Measurements from ENCODE around the gene TPK1. TPM values are rescaled to one million over a fixed set of nuclear protein-coding genes. Genes with fewer than 3 reads are reported as not detected.

The TPK1 gene
- total RNA-seq, 6 experiments from 2014 or later, result 3.1 to 6.7 (median 4.3) TPM

DNA sequence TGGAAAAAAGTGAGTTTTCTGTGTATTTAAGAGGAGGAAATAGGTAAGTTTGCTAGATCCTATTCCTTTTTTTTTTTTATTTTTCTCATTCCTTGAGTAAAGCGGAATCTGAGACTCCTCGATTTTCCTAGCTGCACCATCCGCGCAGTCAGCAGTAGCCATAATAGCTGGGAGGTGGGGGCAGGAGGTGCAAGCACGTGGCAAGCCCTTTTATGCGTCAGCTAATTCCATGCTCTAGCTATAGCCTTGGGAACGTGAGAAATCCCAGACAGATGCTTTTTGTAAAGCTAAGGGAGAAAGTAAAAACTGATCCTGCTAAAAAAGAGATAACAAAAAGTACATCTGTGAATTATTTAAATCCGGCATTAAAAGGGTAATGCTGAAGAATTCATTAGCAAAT is 33.2 kb upstream of the TPK1 start:
- 64% methylated on average over 8 of the region's 8 CpGs for WGBS (ENCODE audit: insufficient coverage, low coverage, low lambda C conversion rate, missing lambda C conversion rate)
- no peak for TF ChIP-seq CTCF (IDR thresholded peaks at IDR 0.05)
- TF ChIP-seq POLR2A (IDR thresholded peaks at IDR 0.05), result no peak
- no peak overlapping the region for H3K4me3 ChIP-seq
- no peak for ATAC-seq
- DNase-seq, result no peak
- H3K4me1 ChIP-seq, result no peaks in the 10 kb centered on the region
- no peaks in the 10 kb centered on the region for H3K9me3 ChIP-seq
- intact Hi-C loops (cut with DNase I), result no loop called here
- no peaks in the 10 kb centered on the region for H3K36me3 ChIP-seq
- no peaks in the 10 kb centered on the region for H3K27me3 ChIP-seq
- H3K27ac ChIP-seq, result no peak overlapping the region

GRCh38 chr7:144866189-144866588 is 30.3 kb upstream of the TPK1 start:
- no peaks in the 10 kb centered on the region for H3K4me1 ChIP-seq
- DNase-seq, result no peak
- H3K9me3 ChIP-seq, result no peaks in the 10 kb centered on the region
- intact Hi-C loops (cut with DNase I), result no loop called here
- TF ChIP-seq POLR2A (IDR thresholded peaks at IDR 0.05) (no peak), CTCF (IDR thresholded peaks at IDR 0.05) (no peak)
- H3K36me3 ChIP-seq, result no peaks in the 10 kb centered on the region
- 40% methylated on average over 3 of the region's 3 CpGs for WGBS (ENCODE audit: insufficient coverage, low coverage, low lambda C conversion rate, missing lambda C conversion rate)
- H3K4me3 ChIP-seq, result no peak overlapping the region
- H3K27me3 ChIP-seq, result no peaks in the 10 kb centered on the region
- ATAC-seq, result no peak
- no peak overlapping the region for H3K27ac ChIP-seq

GRCh38 chr7:144863320-144863647 is 27.4 kb upstream of the TPK1 start:
- H3K36me3 ChIP-seq, result no peaks in the 10 kb centered on the region
- H3K27me3 ChIP-seq, result no peaks in the 10 kb centered on the region
- intact Hi-C loops (cut with DNase I), result no loop called here
- DNase-seq (no peak), ATAC-seq (no peak)
- H3K4me1 ChIP-seq, result no peaks in the 10 kb centered on the region
- H3K27ac ChIP-seq, result no peak overlapping the region
- TF ChIP-seq POLR2A (IDR thresholded peaks at IDR 0.05), result no peak
- no peak for TF ChIP-seq CTCF (IDR thresholded peaks at IDR 0.05)
- no peaks in the 10 kb centered on the region for H3K9me3 ChIP-seq
- H3K4me3 ChIP-seq, result no peak overlapping the region
- 68% methylated on average over 5 of the region's 5 CpGs for WGBS (ENCODE audit: insufficient coverage, low coverage, low lambda C conversion rate, missing lambda C conversion rate)

- no peaks in the 10 kb centered on the region for H3K9me3 ChIP-seq
- TF ChIP-seq POLR2A (IDR thresholded peaks at IDR 0.05) (no peak), CTCF (IDR thresholded peaks at IDR 0.05) (no peak)
- H3K27ac ChIP-seq, result no peak overlapping the region
- H3K36me3 ChIP-seq, result no peaks in the 10 kb centered on the region
- no peak overlapping the region for H3K4me3 ChIP-seq
- WGBS (ENCODE audit: insufficient coverage, low coverage, low lambda C conversion rate, missing lambda C conversion rate), result 63% methylated on average over 2 of the region's 2 CpGs
- no peaks in the 10 kb centered on the region for H3K4me1 ChIP-seq
- no peak for ATAC-seq
- no peak for DNase-seq
- H3K27me3 ChIP-seq, result no peaks in the 10 kb centered on the region
- intact Hi-C loops (cut with DNase I), result no loop called here
Observed at GRCh38 chr7:144862612-144863319, 26.9 kb upstream of the TPK1 start.

GRCh38 chr7:144859739-144860138 is 23.9 kb upstream of the TPK1 start:
- TF ChIP-seq POLR2A (IDR thresholded peaks at IDR 0.05), result no peak
- no peak for TF ChIP-seq CTCF (IDR thresholded peaks at IDR 0.05)
- Histone ChIP-seq H3K4me1 (no peaks in the 10 kb centered on the region), H3K27ac (no peak overlapping the region), H3K9me3 (no peaks in the 10 kb centered on the region), H3K4me3 (no peak overlapping the region), H3K27me3 (no peaks in the 10 kb centered on the region), H3K36me3 (no peaks in the 10 kb centered on the region)
- no peak for DNase-seq
- intact Hi-C loops (cut with DNase I), result no loop called here
- WGBS (ENCODE audit: insufficient coverage, low coverage, low lambda C conversion rate, missing lambda C conversion rate), result 50% methylated on average over 3 of the region's 3 CpGs
- no peak for ATAC-seq

Measured in right lobe of liver (tissue), 6 donors.